Measurements from ENCODE around the gene ST6GALNAC3.

ST6GALNAC3 gene

GRCh38 chr1:76430531-76430930 is 356.0 kb downstream of the ST6GALNAC3 start:
- DNase-seq = no peak
- intact Hi-C loops (cut with DNase I) = no loop called here

- intact Hi-C loops (cut with DNase I) = no loop called here
Observed at GRCh38 chr1:76433526-76433925, 359.0 kb downstream of the ST6GALNAC3 start.

GRCh38 chr1:76443217-76443616 is 368.7 kb downstream of the ST6GALNAC3 start:
- no peak for DNase-seq
- intact Hi-C loops (cut with DNase I) = no loop called here

More at GRCh38 chr1:76433526-76433925, 359.0 kb downstream of the ST6GALNAC3 start:
- no peak for DNase-seq

- no peak for DNase-seq
- intact Hi-C loops (cut with DNase I) = no loop called here
Observed at GRCh38 chr1:76444773-76445172, 370.2 kb downstream of the ST6GALNAC3 start.

- no peak for DNase-seq
- intact Hi-C loops (cut with DNase I) = no loop called here
Observed at GRCh38 chr1:76450229-76450628, 375.7 kb downstream of the ST6GALNAC3 start.

GRCh38 chr1:76463278-76463677 is 388.7 kb downstream of the ST6GALNAC3 start:
- intact Hi-C loops (cut with DNase I) = no loop called here
- DNase-seq = peak in 27 of 42 donors; percentile 5 to 82 (median 47)

GRCh38 chr1:76463849-76464248 is 389.3 kb downstream of the ST6GALNAC3 start:
- intact Hi-C loops (cut with DNase I) = no loop called here
- DNase-seq = no peak

- intact Hi-C loops (cut with DNase I) = no loop called here
- no peak for DNase-seq
Observed at GRCh38 chr1:76465030-76465429, 390.5 kb downstream of the ST6GALNAC3 start.

- no peak for DNase-seq
- intact Hi-C loops (cut with DNase I) = no loop called here
Observed at GRCh38 chr1:76470166-76470565, 395.6 kb downstream of the ST6GALNAC3 start.

- intact Hi-C loops (cut with DNase I) = no loop called here
- DNase-seq = no peak
Observed at GRCh38 chr1:76471536-76471935, 397.0 kb downstream of the ST6GALNAC3 start.

- no peak for DNase-seq
- intact Hi-C loops (cut with DNase I) = no loop called here
Observed at GRCh38 chr1:76473591-76473990, 399.0 kb downstream of the ST6GALNAC3 start.

GRCh38 chr1:76474922-76475321 is 400.4 kb downstream of the ST6GALNAC3 start:
- intact Hi-C loops (cut with DNase I) = no loop called here
- DNase-seq = peak in 33 of 42 donors; percentile 7 to 71 (median 27)

GRCh38 chr1:76477156-76477555 is 402.6 kb downstream of the ST6GALNAC3 start:
- intact Hi-C loops (cut with DNase I) = no loop called here
- no peak for DNase-seq

GRCh38 chr1:76480827-76481226 is 406.3 kb downstream of the ST6GALNAC3 start:
- no peak for DNase-seq
- intact Hi-C loops (cut with DNase I) = no loop called here

GRCh38 chr1:76481672-76482071 is 407.1 kb downstream of the ST6GALNAC3 start:
- DNase-seq = no peak
- intact Hi-C loops (cut with DNase I) = no loop called here

GRCh38 chr1:76482272-76482671 is 407.7 kb downstream of the ST6GALNAC3 start:
- intact Hi-C loops (cut with DNase I) = no loop called here
- no peak for DNase-seq

- no peak for DNase-seq
- intact Hi-C loops (cut with DNase I) = no loop called here
Observed at GRCh38 chr1:76491737-76492136, 417.2 kb downstream of the ST6GALNAC3 start.

GRCh38 chr1:76492752-76493430 is 418.3 kb downstream of the ST6GALNAC3 start:
- intact Hi-C loops (cut with DNase I) = no loop called here
- DNase-seq = no peak

- DNase-seq = no peak
Observed at GRCh38 chr1:76494807-76495206, 420.3 kb downstream of the ST6GALNAC3 start.

GRCh38 chr1:76496871-76497270 is 422.3 kb downstream of the ST6GALNAC3 start:
- DNase-seq = no peak
- intact Hi-C loops (cut with DNase I) = no loop called here

More at GRCh38 chr1:76494807-76495206, 420.3 kb downstream of the ST6GALNAC3 start:
- intact Hi-C loops (cut with DNase I) = no loop called here

- DNase-seq = no peak
- intact Hi-C loops (cut with DNase I) = no loop called here
Observed at GRCh38 chr1:76500116-76500515, 425.6 kb downstream of the ST6GALNAC3 start.
